Bronchial epithelial cell (primary cell): ENCODE results near the gene TAGAP. TPM values are rescaled to one million over a fixed set of nuclear protein-coding genes. Genes with fewer than 3 reads are reported as not detected.

Source experiments
- DNase-seq: peaks from one replicate; pipeline ENCODE4 v3.0.0-alpha.2; 2010; ENCODE audit warnings: low read depth
- FAIRE-seq: peaks from 2 replicates; lab custom pipeline; 2011; peaks lifted over from hg19 to GRCh38; lab: Jason Lieb, UNC
- H3K27me3 ChIP-seq: 2 replicates; pipeline ENCODE4 v1.5.1; 2011; ENCODE audit warnings: low read length; ENCODE audit not compliant: control insufficient read depth, insufficient read depth
- H3K36me3 ChIP-seq: 2 replicates; pipeline ENCODE4 v1.5.1; 2011; ENCODE audit warnings: low read length; ENCODE audit not compliant: control insufficient read depth, insufficient read depth
- H3K4me3 ChIP-seq: 2 replicates; pipeline ENCODE4 v1.5.1; 2011; ENCODE audit warnings: mild to moderate bottlenecking, low read depth, low read length, control low read depth
- total RNA-seq: library from RNA; depleted of rRNA; stranded (reverse); fragments of >200 nt; gene quantifications from 2 replicates; pipeline ENCODE4 v1.2.1, GENCODE V29; 2014
- TF ChIP-seq, protein P1 (sequence below): IDR thresholded peaks from 2 replicates; pipeline ENCODE4 v1.5.1; 2011; ENCODE audit warnings: mild to moderate bottlenecking, moderate library complexity, low read length, control low read depth, inconsistent platforms; ENCODE audit not compliant: insufficient read depth, severe bottlenecking

Gene TAGAP
- total RNA-seq, 1 donor from 2014 or later: under 0.01 TPM

DNA sequence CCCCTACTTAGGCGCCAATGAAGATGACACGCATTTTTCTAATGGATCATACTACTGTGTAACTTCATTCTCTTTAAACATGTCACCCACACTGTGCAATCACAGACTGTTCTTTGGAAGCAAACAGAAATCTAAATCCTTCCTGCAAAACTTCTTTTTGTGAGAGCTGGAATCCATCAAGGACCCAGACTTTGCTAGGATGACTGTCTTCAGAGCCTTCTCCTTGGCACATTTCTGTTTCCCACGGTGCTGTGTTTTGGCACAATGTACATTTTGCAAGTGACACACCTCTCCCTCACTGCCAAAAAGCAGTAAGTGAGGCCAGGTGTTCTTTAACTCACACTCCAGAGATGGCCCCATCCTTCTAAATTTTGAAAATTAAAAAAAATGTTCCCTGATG is 21.7 kb upstream of the TAGAP start:
- Histone ChIP-seq H3K27me3 (peaks cover 1% of the 10 kb centered on the region), H3K4me3 (no peak overlapping the region), H3K36me3 (no peaks in the 10 kb centered on the region)
- FAIRE-seq: no peak
- TF ChIP-seq, protein P1, sequence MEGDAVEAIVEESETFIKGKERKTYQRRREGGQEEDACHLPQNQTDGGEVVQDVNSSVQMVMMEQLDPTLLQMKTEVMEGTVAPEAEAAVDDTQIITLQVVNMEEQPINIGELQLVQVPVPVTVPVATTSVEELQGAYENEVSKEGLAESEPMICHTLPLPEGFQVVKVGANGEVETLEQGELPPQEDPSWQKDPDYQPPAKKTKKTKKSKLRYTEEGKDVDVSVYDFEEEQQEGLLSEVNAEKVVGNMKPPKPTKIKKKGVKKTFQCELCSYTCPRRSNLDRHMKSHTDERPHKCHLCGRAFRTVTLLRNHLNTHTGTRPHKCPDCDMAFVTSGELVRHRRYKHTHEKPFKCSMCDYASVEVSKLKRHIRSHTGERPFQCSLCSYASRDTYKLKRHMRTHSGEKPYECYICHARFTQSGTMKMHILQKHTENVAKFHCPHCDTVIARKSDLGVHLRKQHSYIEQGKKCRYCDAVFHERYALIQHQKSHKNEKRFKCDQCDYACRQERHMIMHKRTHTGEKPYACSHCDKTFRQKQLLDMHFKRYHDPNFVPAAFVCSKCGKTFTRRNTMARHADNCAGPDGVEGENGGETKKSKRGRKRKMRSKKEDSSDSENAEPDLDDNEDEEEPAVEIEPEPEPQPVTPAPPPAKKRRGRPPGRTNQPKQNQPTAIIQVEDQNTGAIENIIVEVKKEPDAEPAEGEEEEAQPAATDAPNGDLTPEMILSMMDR: no peak
- DNase-seq: no peak

DNA sequence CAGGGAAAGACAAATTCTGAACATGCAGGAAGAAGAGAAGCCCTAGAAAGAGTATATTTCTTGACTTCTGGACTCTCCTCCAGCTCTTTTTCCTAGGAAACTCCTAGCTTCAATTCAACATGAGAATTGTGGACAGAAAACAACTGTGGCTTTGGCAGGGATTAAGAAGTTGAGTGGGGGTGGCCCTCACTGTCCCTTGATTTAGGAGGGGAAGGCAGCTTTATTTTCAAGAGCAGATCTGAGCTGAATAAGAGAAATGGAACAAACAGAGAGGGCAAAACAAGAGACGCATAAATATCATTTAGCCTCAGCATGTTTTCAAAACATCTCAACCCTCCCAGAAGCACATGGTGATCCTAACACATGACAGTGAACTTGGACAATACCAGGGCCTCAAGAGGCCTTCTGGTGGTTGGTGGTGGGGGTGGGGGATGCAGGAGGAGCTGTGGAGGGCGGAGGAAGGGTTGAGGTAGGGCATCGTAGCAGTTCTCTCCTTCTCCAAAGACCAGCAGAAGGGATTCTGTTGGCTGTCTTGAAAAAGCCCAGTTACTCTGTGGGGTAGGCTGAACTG is 21.1 kb upstream of the TAGAP start:
- DNase-seq: no peak
- no peak for FAIRE-seq
- Histone ChIP-seq H3K27me3 (peaks cover 1% of the 10 kb centered on the region), H3K36me3 (no peaks in the 10 kb centered on the region), H3K4me3 (no peak overlapping the region)
- TF ChIP-seq, protein P1: no peak

DNA sequence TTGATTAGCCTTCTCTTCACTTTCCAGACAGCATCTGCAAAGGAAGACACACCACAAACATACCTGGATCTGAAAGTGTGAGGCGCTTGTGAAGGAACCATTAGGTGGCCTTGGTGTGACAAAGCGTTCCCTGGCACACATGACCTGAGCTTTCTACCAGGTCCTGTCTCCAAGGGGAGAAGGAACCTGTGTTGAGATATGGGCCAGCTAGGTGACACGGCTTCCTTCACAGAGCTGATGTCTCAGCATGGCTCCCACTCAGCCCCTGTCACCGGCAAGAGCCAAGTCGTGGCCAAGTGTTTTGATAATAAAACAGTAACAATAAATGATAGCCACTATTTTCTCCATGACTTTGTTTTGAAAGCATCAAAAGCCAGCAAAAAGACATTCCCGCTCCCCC is 20.3 kb upstream of the TAGAP start:
- peaks cover 1% of the 10 kb centered on the region for H3K27me3 ChIP-seq
- no peak for DNase-seq
- no peaks in the 10 kb centered on the region for H3K36me3 ChIP-seq
- TF ChIP-seq, protein P1: no peak
- no peak overlapping the region for H3K4me3 ChIP-seq
- FAIRE-seq: peak; percentile 94

DNA sequence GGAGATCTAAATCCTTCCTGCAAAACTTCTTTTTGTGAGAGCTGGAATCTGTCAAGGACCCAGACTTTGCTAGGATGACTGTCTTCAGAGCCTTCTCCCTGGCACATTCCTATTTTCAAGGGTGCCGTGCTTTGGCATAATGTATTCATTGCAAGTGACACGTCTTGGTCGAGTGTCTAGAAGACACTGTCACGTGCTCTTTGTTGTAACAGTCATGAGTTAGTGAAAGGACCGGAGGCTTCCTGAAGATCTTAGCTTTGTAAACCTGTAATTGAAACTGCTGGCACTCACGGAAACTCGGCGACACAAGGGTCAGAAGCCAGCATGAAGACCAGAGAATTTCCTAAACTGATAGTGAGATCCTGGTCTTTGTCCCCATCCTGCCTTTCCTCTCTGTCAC is 19.7 kb upstream of the TAGAP start:
- no peaks in the 10 kb centered on the region for H3K36me3 ChIP-seq
- DNase-seq (no peak), FAIRE-seq (no peak)
- peaks cover 1% of the 10 kb centered on the region for H3K27me3 ChIP-seq
- H3K4me3 ChIP-seq: no peak overlapping the region
- TF ChIP-seq, protein P1: no peak

DNA sequence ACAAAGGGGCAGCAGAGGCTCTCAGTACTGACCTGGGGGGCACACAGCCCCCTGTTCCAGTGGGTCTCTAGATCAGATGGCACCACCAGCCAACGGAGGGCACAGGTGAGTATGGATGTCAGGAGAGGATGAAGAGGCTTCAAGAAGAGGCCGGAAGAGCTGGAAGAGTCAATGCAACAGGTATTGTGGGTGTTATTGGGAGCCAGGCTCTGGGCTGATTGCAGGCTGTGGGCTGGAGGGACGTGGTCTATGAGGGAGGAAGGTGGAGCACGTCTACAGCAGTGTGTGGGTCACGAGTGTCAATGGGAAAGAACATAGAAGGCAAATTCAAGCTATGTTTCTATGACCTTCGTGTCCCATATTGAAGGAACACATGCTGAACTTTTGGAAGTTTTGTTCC is 18.8 kb upstream of the TAGAP start:
- DNase-seq: no peak
- TF ChIP-seq, protein P1: no peak
- Histone ChIP-seq H3K36me3 (no peaks in the 10 kb centered on the region), H3K27me3 (peaks cover 1% of the 10 kb centered on the region), H3K4me3 (no peak overlapping the region)
- no peak for FAIRE-seq

DNA sequence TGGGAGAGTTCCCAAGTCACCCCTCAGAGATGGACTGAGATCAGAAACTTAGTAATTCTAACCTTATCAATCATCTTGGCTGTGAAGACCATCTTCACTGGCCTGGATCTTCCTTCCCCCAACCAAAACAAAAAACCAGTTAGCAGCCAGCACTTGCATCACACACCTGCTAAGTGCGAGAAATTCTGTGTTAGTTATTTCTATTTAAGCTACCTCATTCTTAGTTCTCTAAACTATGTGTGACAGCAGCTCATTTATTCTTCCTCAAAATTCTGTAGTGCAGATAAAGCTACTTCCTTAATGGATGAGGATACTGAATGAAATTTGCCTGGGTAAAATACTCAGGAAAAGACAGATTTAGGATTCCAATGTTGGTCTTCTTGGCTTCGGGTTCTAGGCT is 18.2 kb upstream of the TAGAP start:
- no peaks in the 10 kb centered on the region for H3K27me3 ChIP-seq
- no peak for FAIRE-seq
- no peak overlapping the region for H3K4me3 ChIP-seq
- TF ChIP-seq, protein P1: no peak
- DNase-seq: no peak
- no peaks in the 10 kb centered on the region for H3K36me3 ChIP-seq
